Fibroblast of villous mesenchyme (primary cell): ENCODE data around the gene NT5M. TPM values are rescaled to one million over a fixed set of nuclear protein-coding genes. Genes with fewer than 3 reads are reported as not detected.
"Not testable (repeated sequence)": the region's sequence is repeated elsewhere in the genome, so short reads cannot be mapped to it uniquely, and the experiment has no call there.

Source experiments
- DNase-seq: peaks from one replicate; pipeline ENCODE4 v3.0.0-alpha.2; 2010; ENCODE audit warnings: low read depth
- H3K4me3 ChIP-seq: 2 replicates; pipeline ENCODE4 v1.5.1; 2011; ENCODE audit warnings: low read depth, mild to moderate bottlenecking, low read length
- total RNA-seq: library from RNA; depleted of rRNA; stranded (reverse); fragments of >200 nt; gene quantifications from 2 replicates; pipeline ENCODE4 v1.2.3, GENCODE V29; 2012
- TF ChIP-seq, protein P1 (sequence below): IDR thresholded peaks from 2 replicates; pipeline ENCODE4 v1.5.1; 2012; ENCODE audit warnings: low read depth, mild to moderate bottlenecking, low read length; ENCODE audit not compliant: insufficient read depth

NT5M gene
- 1.3 TPM in 2 replicates for total RNA-seq

DNA sequence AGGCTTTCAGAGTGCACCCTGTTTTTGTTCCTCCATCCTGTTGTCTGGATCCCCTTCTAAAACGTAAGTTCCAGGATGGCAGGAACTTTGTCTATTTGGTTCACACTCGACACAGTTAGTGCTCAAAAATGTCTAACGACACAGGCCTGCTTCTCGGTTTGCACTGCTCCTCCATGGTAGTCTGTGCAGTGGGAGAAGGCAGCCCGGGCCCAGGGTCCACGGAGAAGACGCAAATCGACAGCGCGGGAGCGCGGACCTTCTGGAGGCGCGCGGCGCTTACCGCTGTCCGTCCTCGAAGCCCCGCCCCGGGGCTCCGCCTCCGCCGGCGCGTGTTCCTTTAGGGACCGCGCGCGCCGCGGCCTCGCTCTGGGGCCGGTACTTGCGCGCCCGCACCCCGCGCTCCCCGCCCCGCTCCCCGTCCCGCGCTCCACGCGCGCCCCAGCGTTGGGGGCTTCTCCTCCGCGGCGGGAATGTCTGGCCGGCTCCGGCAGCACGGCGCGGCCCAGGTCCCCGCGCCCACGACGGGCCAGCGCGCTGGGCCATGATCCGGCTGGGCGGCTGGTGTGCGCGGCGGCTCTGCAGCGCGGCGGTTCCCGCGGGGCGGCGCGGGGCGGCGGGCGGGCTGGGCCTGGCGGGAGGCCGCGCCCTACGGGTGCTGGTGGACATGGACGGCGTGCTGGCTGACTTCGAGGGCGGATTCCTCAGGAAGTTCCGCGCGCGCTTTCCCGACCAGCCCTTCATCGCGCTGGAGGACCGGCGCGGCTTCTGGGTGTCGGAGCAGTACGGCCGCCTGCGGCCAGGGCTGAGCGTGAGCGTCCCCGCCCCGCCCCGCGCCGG, at the start of gene NT5M:
Gene NT5M (plus strand): TSS at position 364 of the 837 bp plus-strand sequence. CDS start 178 bp downstream, at position 542.
- TF ChIP-seq, protein P1, sequence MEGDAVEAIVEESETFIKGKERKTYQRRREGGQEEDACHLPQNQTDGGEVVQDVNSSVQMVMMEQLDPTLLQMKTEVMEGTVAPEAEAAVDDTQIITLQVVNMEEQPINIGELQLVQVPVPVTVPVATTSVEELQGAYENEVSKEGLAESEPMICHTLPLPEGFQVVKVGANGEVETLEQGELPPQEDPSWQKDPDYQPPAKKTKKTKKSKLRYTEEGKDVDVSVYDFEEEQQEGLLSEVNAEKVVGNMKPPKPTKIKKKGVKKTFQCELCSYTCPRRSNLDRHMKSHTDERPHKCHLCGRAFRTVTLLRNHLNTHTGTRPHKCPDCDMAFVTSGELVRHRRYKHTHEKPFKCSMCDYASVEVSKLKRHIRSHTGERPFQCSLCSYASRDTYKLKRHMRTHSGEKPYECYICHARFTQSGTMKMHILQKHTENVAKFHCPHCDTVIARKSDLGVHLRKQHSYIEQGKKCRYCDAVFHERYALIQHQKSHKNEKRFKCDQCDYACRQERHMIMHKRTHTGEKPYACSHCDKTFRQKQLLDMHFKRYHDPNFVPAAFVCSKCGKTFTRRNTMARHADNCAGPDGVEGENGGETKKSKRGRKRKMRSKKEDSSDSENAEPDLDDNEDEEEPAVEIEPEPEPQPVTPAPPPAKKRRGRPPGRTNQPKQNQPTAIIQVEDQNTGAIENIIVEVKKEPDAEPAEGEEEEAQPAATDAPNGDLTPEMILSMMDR: no peak
- H3K4me3 ChIP-seq: peak within 1 kb of the TSS; percentile 55
- DNase-seq: peak; percentile 65

DNA sequence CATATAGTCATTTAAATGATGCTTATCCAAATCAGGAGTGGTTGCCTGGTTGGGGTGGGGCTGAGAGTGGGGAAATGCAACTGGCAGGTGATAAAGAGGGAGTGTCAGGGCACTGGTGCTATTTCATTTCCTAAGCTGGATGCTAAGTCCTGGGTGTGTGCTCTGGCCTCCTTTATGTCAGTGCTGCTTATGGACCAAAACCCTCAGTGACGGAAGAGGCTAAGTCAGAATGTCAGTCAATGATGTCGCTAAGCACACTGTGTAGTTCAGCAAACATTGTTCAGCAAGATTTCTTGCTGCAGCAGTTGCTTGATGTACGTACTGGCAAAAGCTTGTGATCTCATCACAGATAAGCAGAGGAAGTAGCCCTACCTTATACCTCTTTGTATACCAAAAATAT, 49.8 kb upstream of the NT5M start:
- DNase-seq: no peak
- no peak overlapping the region for H3K4me3 ChIP-seq
- TF ChIP-seq, protein P1: no peak

DNA sequence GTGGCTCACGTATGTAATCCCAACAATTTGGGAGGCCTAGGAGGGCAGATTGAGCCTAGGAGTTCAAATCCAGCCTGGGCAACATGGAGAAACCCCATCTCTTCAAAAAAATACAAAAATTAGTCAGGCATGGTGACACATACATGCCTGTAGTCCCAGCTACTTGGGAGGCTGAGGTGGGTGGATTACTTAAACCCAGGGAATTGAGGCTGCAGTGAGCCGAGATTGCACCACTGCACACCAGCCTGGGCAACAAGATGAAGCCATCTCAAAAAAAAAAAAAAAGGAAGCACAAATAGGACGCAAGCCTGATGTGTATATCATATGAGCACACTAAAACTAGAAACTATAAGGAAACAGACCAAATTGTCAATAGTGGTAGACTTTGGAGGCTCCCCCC, 49.1 kb upstream of the NT5M start:
- TF ChIP-seq, protein P1: no peak
- DNase-seq: no peak

DNA sequence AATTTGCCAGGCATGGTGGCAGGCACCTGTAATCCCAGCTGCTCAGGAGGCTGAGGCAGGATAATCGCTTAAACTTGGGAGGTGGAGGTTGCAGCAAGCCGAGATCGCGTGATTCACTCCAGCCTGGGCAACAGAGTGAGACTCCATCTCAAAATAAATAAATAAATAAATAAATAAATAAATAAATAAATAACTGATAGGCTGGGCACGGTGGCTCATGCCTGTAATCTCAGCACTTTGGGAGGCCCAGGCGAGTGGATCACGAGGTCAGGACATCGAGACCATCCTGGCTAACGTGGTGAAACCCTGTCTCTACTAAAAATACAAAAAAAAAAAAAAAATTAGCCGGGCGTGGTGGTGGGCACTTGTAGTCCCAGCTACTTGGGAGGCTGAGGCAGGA, 47.5 kb upstream of the NT5M start:
- DNase-seq: not testable (repeated sequence)

More for the DNA sequence above, 49.1 kb upstream of the NT5M start:
- H3K4me3 ChIP-seq: no peak overlapping the region

DNA sequence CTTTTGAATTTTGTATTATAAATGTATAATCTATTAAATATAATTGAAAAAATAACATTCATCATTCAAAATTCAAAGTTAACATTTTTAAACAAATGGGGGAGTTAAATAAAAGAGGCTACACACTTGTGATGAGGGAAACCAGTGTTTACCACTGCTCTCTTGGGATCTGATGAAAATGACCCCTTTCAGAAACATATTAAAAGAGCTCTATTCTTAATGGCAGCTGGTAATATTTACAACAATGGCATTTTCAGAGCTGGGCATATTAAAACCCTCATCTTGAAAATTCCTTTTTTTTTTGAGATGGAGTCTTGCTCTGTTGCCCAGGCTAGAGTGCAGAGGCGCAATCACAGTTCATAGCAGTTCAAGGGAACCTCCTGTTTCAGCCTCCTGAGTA, 46.9 kb upstream of the NT5M start:
- H3K4me3 ChIP-seq: no peak overlapping the region
- no peak for DNase-seq
- TF ChIP-seq, protein P1: no peak

More for the DNA sequence above, 47.5 kb upstream of the NT5M start:
- not testable (repeated sequence) for H3K4me3 ChIP-seq

DNA sequence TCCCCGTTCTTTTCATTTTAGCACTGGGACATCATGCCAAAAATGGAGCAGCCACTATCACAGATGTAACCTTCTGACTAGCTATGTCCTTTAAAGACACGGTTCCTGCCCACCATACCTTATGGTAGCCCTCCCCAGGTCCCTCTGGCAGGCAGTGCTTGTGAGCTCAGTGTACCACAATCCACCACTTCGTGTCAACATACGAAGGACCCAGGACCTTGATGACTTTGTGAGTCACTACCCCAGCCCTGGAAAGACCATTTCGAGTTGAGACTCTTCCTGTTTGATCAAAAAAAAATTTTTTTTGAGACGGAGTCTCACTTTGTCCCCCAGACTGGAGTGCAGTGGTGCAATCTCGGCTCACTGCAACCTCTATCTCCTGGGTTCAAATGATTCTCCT, 45.2 kb upstream of the NT5M start:
- TF ChIP-seq, protein P1: no peak
- no peak for DNase-seq
- no peak overlapping the region for H3K4me3 ChIP-seq

DNA sequence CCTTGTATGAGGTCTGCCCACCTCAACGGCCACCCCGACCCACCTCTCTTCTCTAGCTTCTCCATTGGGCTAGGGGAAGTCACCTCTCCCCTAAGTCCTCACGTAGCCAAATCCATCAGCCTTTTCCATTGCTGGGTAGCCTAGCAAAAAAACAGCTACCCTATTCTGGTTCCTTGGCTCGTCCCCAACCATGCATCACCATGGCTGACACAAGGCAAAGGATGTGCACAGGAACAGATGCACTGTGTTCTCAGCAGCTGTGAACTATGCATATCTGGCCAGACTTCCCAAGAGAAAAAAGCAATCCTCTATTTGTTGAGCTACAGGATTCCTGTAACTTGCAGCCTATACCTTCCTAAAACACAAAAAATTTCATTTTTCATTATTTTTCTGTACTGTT, 44.2 kb upstream of the NT5M start:
- TF ChIP-seq, protein P1: no peak
- no peak overlapping the region for H3K4me3 ChIP-seq
- DNase-seq: no peak
